GM12878 (cell line): Measurements from ENCODE around the gene SHB. TPM values are rescaled to one million over a fixed set of nuclear protein-coding genes. Genes with fewer than 3 reads are reported as not detected.

Source experiments
- BCL11A ChIP-seq: IDR thresholded peaks from 2 replicates; pipeline ENCODE4 v1.6.1; 2011; ENCODE audit warnings: low read depth, low read length
- CHD1 ChIP-seq: IDR thresholded peaks from 2 replicates; pipeline ENCODE4 v1.6.1; 2012; ENCODE audit warnings: low read depth, low read length, improper control_type of control experiment
- GATAD2B ChIP-seq: fragments of 450-650 bp; conservative IDR thresholded peaks from 2 replicates; pipeline ENCODE4 v1.6.1; 2017; ENCODE audit warnings: low read depth, mild to moderate bottlenecking, moderate library complexity
- JUNB ChIP-seq: IDR thresholded peaks from 2 replicates; pipeline ENCODE4 v1.6.1; 2016; ENCODE audit warnings: antibody characterized with exemption, mild to moderate bottlenecking
- NKRF ChIP-seq: fragments of 450-650 bp; conservative IDR thresholded peaks from 2 replicates; pipeline ENCODE4 v1.6.1; 2017; ENCODE audit warnings: mild to moderate bottlenecking, moderate library complexity
- NRF1 ChIP-seq: conservative IDR thresholded peaks from 2 replicates; pipeline ENCODE4 v1.6.1; 2011; ENCODE audit warnings: mild to moderate bottlenecking, low read depth, low read length, improper control_type of control experiment
- POLR2A ChIP-seq: IDR thresholded peaks from 2 replicates; pipeline ENCODE4 v1.6.1; 2011; ENCODE audit warnings: low read depth, mild to moderate bottlenecking, low read length
- RFX5 ChIP-seq: IDR thresholded peaks from 2 replicates; pipeline ENCODE4 v1.6.1; 2011; ENCODE audit warnings: low read depth, low read length, improper control_type of control experiment
- SRF ChIP-seq, 2 experiments: IDR thresholded peaks; 2 replicates each; pipeline ENCODE4 v1.6.1; 2011; ENCODE audit warnings: low read depth in 2 of 2, low read length in 2 of 2, mild to moderate bottlenecking in 1 of 2, moderate library complexity in 1 of 2
- ZBTB11 ChIP-seq: fragments of 450-650 bp; formaldehyde crosslinking; IDR thresholded peaks from 2 replicates; pipeline ENCODE4 v1.5.0; 2022; ENCODE audit warnings: mild to moderate bottlenecking, missing genetic modification characterization
- ZNF207 ChIP-seq: fragments of 450-650 bp; IDR thresholded peaks from 2 replicates; pipeline ENCODE4 v1.6.1; 2014; ENCODE audit warnings: antibody characterized with exemption, mild to moderate bottlenecking, borderline replicate concordance
- polyA plus RNA-seq, 11 experiments: library from polyadenylated mRNA; depleted of rRNA in 4 of 11; unstranded in 6 of 11; stranded (reverse) in 5 of 11; fragments of >200 nt; fragmentation: Nextera tagmentation in 4 of 11; fragmentation: Illumina TruSeq in 1 of 11; extraction: Ambion mirVana in 4 of 11; extraction: Trizol in 1 of 11; gene quantifications; 1 replicate in 1 of 11; 2 replicates in 10 of 11; pipeline versions ENCODE4 v1.2.1 to v1.2.3, GENCODE V29; 2011 to 2016; ENCODE audit warnings: inconsistent platforms in 2 of 11, missing spikeins in 2 of 11, low read depth in 1 of 11
- total RNA-seq, 4 experiments: library from RNA; depleted of rRNA in 3 of 4; stranded (reverse); fragments of >200 nt in 3 of 4; fragmentation: Illumina TruSeq in 1 of 4; extraction: Trizol in 1 of 4; gene quantifications; 2 replicates each; pipeline versions ENCODE4 v1.2.1 to v1.2.3, GENCODE V29; 2013 to 2021
- TF ChIP-seq, protein P1 (sequence below): fragments of 450-650 bp; IDR thresholded peaks from 2 replicates; pipeline ENCODE4 v1.6.1; 2016; ENCODE audit warnings: mild to moderate bottlenecking, moderate library complexity, borderline replicate concordance
- TF ChIP-seq, protein P2 (sequence below): fragments of 450-650 bp; IDR thresholded peaks from 2 replicates; pipeline ENCODE4 v1.6.1; 2017; ENCODE audit warnings: mild to moderate bottlenecking, low read depth, inconsistent platforms; ENCODE audit not compliant: poor library complexity, severe bottlenecking
- TF ChIP-seq, protein P3 (sequence below): fragments of 450-650 bp; IDR thresholded peaks from 2 replicates; pipeline ENCODE4 v1.6.1; 2017; ENCODE audit warnings: borderline replicate concordance
- TF ChIP-seq, protein P4 (sequence below): fragments of 450-650 bp; IDR thresholded peaks from 2 replicates; pipeline ENCODE4 v1.6.1; 2014; ENCODE audit warnings: mild to moderate bottlenecking

Gene SHB
- total and polyA plus RNA-seq, 10 of the 15 experiments (the other 5 are each of a cell fraction or from before 2014, with no cell fraction given): 0.29 to 6.2 (median 1.3) TPM

- TF ChIP-seq, protein P1, sequence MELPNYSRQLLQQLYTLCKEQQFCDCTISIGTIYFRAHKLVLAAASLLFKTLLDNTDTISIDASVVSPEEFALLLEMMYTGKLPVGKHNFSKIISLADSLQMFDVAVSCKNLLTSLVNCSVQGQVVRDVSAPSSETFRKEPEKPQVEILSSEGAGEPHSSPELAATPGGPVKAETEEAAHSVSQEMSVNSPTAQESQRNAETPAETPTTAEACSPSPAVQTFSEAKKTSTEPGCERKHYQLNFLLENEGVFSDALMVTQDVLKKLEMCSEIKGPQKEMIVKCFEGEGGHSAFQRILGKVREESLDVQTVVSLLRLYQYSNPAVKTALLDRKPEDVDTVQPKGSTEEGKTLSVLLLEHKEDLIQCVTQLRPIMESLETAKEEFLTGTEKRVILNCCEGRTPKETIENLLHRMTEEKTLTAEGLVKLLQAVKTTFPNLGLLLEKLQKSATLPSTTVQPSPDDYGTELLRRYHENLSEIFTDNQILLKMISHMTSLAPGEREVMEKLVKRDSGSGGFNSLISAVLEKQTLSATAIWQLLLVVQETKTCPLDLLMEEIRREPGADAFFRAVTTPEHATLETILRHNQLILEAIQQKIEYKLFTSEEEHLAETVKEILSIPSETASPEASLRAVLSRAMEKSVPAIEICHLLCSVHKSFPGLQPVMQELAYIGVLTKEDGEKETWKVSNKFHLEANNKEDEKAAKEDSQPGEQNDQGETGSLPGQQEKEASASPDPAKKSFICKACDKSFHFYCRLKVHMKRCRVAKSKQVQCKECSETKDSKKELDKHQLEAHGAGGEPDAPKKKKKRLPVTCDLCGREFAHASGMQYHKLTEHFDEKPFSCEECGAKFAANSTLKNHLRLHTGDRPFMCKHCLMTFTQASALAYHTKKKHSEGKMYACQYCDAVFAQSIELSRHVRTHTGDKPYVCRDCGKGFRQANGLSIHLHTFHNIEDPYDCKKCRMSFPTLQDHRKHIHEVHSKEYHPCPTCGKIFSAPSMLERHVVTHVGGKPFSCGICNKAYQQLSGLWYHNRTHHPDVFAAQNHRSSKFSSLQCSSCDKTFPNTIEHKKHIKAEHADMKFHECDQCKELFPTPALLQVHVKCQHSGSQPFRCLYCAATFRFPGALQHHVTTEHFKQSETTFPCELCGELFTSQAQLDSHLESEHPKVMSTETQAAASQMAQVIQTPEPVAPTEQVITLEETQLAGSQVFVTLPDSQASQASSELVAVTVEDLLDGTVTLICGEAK: peak; percentile 22; the same call in 1 of the 2 replicates
- TF ChIP-seq, protein P2, sequence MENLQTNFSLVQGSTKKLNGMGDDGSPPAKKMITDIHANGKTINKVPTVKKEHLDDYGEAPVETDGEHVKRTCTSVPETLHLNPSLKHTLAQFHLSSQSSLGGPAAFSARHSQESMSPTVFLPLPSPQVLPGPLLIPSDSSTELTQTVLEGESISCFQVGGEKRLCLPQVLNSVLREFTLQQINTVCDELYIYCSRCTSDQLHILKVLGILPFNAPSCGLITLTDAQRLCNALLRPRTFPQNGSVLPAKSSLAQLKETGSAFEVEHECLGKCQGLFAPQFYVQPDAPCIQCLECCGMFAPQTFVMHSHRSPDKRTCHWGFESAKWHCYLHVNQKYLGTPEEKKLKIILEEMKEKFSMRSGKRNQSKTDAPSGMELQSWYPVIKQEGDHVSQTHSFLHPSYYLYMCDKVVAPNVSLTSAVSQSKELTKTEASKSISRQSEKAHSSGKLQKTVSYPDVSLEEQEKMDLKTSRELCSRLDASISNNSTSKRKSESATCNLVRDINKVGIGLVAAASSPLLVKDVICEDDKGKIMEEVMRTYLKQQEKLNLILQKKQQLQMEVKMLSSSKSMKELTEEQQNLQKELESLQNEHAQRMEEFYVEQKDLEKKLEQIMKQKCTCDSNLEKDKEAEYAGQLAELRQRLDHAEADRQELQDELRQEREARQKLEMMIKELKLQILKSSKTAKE: peak; percentile 87
- TF ChIP-seq, protein P3, sequence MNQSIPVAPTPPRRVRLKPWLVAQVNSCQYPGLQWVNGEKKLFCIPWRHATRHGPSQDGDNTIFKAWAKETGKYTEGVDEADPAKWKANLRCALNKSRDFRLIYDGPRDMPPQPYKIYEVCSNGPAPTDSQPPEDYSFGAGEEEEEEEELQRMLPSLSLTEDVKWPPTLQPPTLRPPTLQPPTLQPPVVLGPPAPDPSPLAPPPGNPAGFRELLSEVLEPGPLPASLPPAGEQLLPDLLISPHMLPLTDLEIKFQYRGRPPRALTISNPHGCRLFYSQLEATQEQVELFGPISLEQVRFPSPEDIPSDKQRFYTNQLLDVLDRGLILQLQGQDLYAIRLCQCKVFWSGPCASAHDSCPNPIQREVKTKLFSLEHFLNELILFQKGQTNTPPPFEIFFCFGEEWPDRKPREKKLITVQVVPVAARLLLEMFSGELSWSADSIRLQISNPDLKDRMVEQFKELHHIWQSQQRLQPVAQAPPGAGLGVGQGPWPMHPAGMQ: no peak
- TF ChIP-seq, protein P4, sequence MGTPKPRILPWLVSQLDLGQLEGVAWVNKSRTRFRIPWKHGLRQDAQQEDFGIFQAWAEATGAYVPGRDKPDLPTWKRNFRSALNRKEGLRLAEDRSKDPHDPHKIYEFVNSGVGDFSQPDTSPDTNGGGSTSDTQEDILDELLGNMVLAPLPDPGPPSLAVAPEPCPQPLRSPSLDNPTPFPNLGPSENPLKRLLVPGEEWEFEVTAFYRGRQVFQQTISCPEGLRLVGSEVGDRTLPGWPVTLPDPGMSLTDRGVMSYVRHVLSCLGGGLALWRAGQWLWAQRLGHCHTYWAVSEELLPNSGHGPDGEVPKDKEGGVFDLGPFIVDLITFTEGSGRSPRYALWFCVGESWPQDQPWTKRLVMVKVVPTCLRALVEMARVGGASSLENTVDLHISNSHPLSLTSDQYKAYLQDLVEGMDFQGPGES: no peak; the same call in 1 of the 2 replicates
- TF ChIP-seq NKRF: 0 out of 2 replicates have a peak, but pooled peaks have one; percentile 35
- no peak for TF ChIP-seq ZBTB11 (CRISPR knock-in tag)
- TF ChIP-seq JUNB: peak; percentile 90
- peak; percentile 16; the same call in 1 of the 2 replicates for TF ChIP-seq GATAD2B
- no peak for TF ChIP-seq RFX5
- no peak for TF ChIP-seq ZNF207
- no peak for TF ChIP-seq CHD1
- peak in 1 of 2 experiments; percentile 63; a peak in 2 of 4 replicates for TF ChIP-seq SRF (IDR thresholded peaks at IDR 0.05; ENCODE audit: low read depth in 2 of 2, low read length in 2 of 2)
- peak; percentile 76; the same call in 1 of the 2 replicates for TF ChIP-seq BCL11A
- no peak for TF ChIP-seq POLR2A
- no peak for TF ChIP-seq NRF1
Observed at GRCh38 chr9:37953775-37954437, 115.1 kb downstream of the SHB start (continued).
